H1 (cell line): Measurements from ENCODE around the gene FAM228B. TPM values are rescaled to one million over a fixed set of nuclear protein-coding genes. Genes with fewer than 3 reads are reported as not detected.
A peak's percentile ranks its signal among the peaks of the same experiment; 100 is the strongest.

ENCODE experiments used
- CTCF ChIA-PET: fragments of 300-600 bp; sonication (Branson Sonifier 250); formaldehyde crosslinking; loops from one replicate; lab custom pipeline; 2021; ENCODE audit not compliant: partially characterized antibody; lab: Charles Lee
- POLR2A ChIA-PET: fragments of 300-600 bp; sonication (Branson Sonifier 250); formaldehyde crosslinking; loops from one replicate; lab custom pipeline; 2021; ENCODE audit warnings: inconsistent platforms; ENCODE audit not compliant: partially characterized antibody; lab: Charles Lee
- DNase-seq, 2 experiments: peaks; one replicate each; pipeline versions ENCODE4 v3.0.0 to v3.0.0-alpha.2; 2010 to 2022; ENCODE audit warnings: low spot score in 2 of 2, low read depth in 1 of 2, mixed read lengths in 1 of 2
- FAIRE-seq: peaks from 2 replicates; lab custom pipeline; 2011; peaks lifted over from hg19 to GRCh38; lab: Jason Lieb, UNC
- H2AFZ ChIP-seq: 2 replicates; pipeline ENCODE4 v1.8.1; 2012; ENCODE audit warnings: low read length, inconsistent platforms
- H2AK5ac ChIP-seq: 2 replicates; pipeline ENCODE4 v1.6.1; 2013; ENCODE audit warnings: low read depth, low read length
- H2BK120ac ChIP-seq: replicated peaks from 2 replicates; pipeline ENCODE3; 2013; ENCODE audit warnings: low read depth, low read length, inconsistent platforms
- H2BK12ac ChIP-seq: 2 replicates; pipeline ENCODE4 v1.6.1; 2013; ENCODE audit warnings: low read depth, low read length
- H2BK15ac ChIP-seq: 2 replicates; pipeline ENCODE4 v1.6.1; 2013; ENCODE audit warnings: low read length
- H2BK20ac ChIP-seq: 2 replicates; pipeline ENCODE4 v1.6.1; 2013; ENCODE audit warnings: low read length
- H2BK5ac ChIP-seq: 2 replicates; pipeline ENCODE4 v1.6.1; 2013; ENCODE audit warnings: low read depth, low read length
- H3K14ac ChIP-seq: 2 replicates; pipeline ENCODE4 v1.6.1; 2013; ENCODE audit warnings: inconsistent platforms; ENCODE audit not compliant: insufficient read length
- H3K18ac ChIP-seq: 2 replicates; pipeline ENCODE4 v1.6.1; 2013; ENCODE audit warnings: low read length; ENCODE audit errors: extremely low read depth
- H3K23ac ChIP-seq: 2 replicates; pipeline ENCODE4 v1.6.1; 2013; ENCODE audit warnings: inconsistent platforms; ENCODE audit not compliant: insufficient read length
- H3K23me2 ChIP-seq: 2 replicates; pipeline ENCODE4 v1.6.1; 2013; ENCODE audit warnings: low read depth, low read length
- H3K27ac ChIP-seq: 2 replicates; pipeline ENCODE4 v1.6.1; 2011; ENCODE audit warnings: low read depth, low read length, inconsistent platforms
- H3K27me3 ChIP-seq, 4 experiments: replicated peaks in 1 of 4; 1 replicate in 1 of 4; 2 replicates in 3 of 4; pipeline versions ENCODE4 v1.6.1 to v1.8.1; 2011 to 2013; ENCODE audit warnings: low read length in 3 of 4, mild to moderate bottlenecking in 3 of 4, inconsistent platforms in 2 of 4, mixed read lengths in 2 of 4, moderate library complexity in 1 of 4; ENCODE audit not compliant: control insufficient read depth in 3 of 4, insufficient read depth in 3 of 4; ENCODE audit errors: extremely low read depth in 1 of 4
- H3K36me3 ChIP-seq, 4 experiments: 2 replicates each; pipeline versions ENCODE4 v1.6.1 to v1.8.1; 2011 to 2013; ENCODE audit warnings: mild to moderate bottlenecking in 4 of 4, low read length in 3 of 4, moderate library complexity in 2 of 4, control low read depth in 1 of 4, inconsistent platforms in 1 of 4; ENCODE audit not compliant: insufficient read depth in 4 of 4, control insufficient read depth in 2 of 4
- H3K4ac ChIP-seq: replicated peaks from 2 replicates; pipeline ENCODE3; 2013; ENCODE audit warnings: low read length, low read depth, mixed read lengths, inconsistent platforms; ENCODE audit not compliant: insufficient read length
- H3K4me1 ChIP-seq, 4 experiments: replicated peaks in 1 of 4; 1 replicate in 1 of 4; 2 replicates in 3 of 4; pipeline versions ENCODE4 v1.6.1 to v1.8.1; 2011 to 2013; ENCODE audit warnings: low read length in 3 of 4, inconsistent platforms in 2 of 4, mixed read lengths in 1 of 4; ENCODE audit not compliant: insufficient read depth in 4 of 4, control insufficient read depth in 3 of 4
- H3K4me2 ChIP-seq, 2 experiments: 2 replicates each; pipeline versions ENCODE4 v1.6.1 to v1.8.1; 2011 to 2013; ENCODE audit warnings: low read depth in 2 of 2, low read length in 2 of 2, control low read depth in 1 of 2, inconsistent platforms in 1 of 2, mild to moderate bottlenecking in 1 of 2; ENCODE audit not compliant: insufficient read depth in 1 of 2
- H3K4me3 ChIP-seq, 4 experiments: fragments of 200-600, 300-600 bp in 1 of 4; sonication (generic), shearing (Covaris generic), sonication (Bioruptor Twin) in 1 of 4; 2 replicates each; pipeline versions ENCODE4 v1.5.1 to v1.8.1; 2011 to 2016; ENCODE audit warnings: low read length in 4 of 4, low read depth in 3 of 4, control low read depth in 2 of 4, inconsistent platforms in 2 of 4, mild to moderate bottlenecking in 2 of 4, mixed read lengths in 1 of 4, moderate library complexity in 1 of 4; ENCODE audit not compliant: insufficient read depth in 2 of 4; ENCODE audit errors: extremely low read depth in 1 of 4
- H3K56ac ChIP-seq: replicated peaks from 2 replicates; pipeline ENCODE3; 2013; ENCODE audit warnings: low read depth, mild to moderate bottlenecking, mixed read lengths, low read length, inconsistent platforms; ENCODE audit not compliant: insufficient read length
- H3K79me1 ChIP-seq: 2 replicates; pipeline ENCODE4 v1.6.1; 2013; ENCODE audit warnings: low read depth, low read length, control low read depth
- H3K79me2 ChIP-seq, 2 experiments: 2 replicates each; pipeline versions ENCODE4 v1.6.1 to v1.8.1; 2012 to 2013; ENCODE audit warnings: low read length in 2 of 2, mild to moderate bottlenecking in 2 of 2, inconsistent platforms in 1 of 2; ENCODE audit not compliant: insufficient read depth in 2 of 2, control insufficient read depth in 1 of 2
- H3K9ac ChIP-seq, 4 experiments: replicated peaks in 1 of 4; 1 replicate in 1 of 4; 2 replicates in 3 of 4; pipeline versions ENCODE4 v1.6.1 to v1.8.1; 2011 to 2013; ENCODE audit warnings: low read depth in 3 of 4, low read length in 3 of 4, control low read depth in 2 of 4, mild to moderate bottlenecking in 2 of 4, moderate library complexity in 2 of 4, inconsistent platforms in 1 of 4; ENCODE audit errors: extremely low read depth in 1 of 4
- H3K9me3 ChIP-seq, 2 experiments: 2 replicates each; pipeline versions ENCODE4 v1.6.1 to v1.8.1; 2012 to 2013; ENCODE audit warnings: mild to moderate bottlenecking in 2 of 2, moderate library complexity in 2 of 2, control low read depth in 1 of 2, inconsistent platforms in 1 of 2, low read depth in 1 of 2, low read length in 1 of 2, mixed read lengths in 1 of 2; ENCODE audit not compliant: insufficient read depth in 2 of 2
- H4K20me1 ChIP-seq, 2 experiments: replicated peaks in 1 of 2; 2 replicates each; pipeline versions ENCODE3 to v1.8.1; 2011 to 2013; ENCODE audit warnings: inconsistent platforms in 2 of 2, low read length in 2 of 2, mild to moderate bottlenecking in 1 of 2; ENCODE audit not compliant: insufficient read depth in 2 of 2, control insufficient read depth in 1 of 2
- H4K5ac ChIP-seq: 2 replicates; pipeline ENCODE4 v1.6.1; 2013; ENCODE audit warnings: low read length, low read depth, mixed read lengths, inconsistent platforms; ENCODE audit not compliant: insufficient read length
- H4K8ac ChIP-seq: 2 replicates; pipeline ENCODE4 v1.8.0; 2013; ENCODE audit warnings: mild to moderate bottlenecking, moderate library complexity, low read length, inconsistent platforms; ENCODE audit not compliant: insufficient read depth; ENCODE audit errors: extremely low read depth
- H4K91ac ChIP-seq: replicated peaks from 2 replicates; pipeline ENCODE3; 2013; ENCODE audit warnings: low read length, mixed read lengths, inconsistent platforms; ENCODE audit not compliant: insufficient read length
- ASH2L ChIP-seq: fragments of 200-600, 300-600 bp; sonication (generic); IDR thresholded peaks from one replicate; pipeline ENCODE4 v1.7.1; 2017; ENCODE audit warnings: low read length
- BACH1 ChIP-seq: IDR thresholded peaks from 2 replicates; pipeline ENCODE4 v1.6.1; 2012; ENCODE audit warnings: low read length, improper control_type of control experiment
- KDM5A ChIP-seq: fragments of 200-600 bp; IDR thresholded peaks from 2 replicates; pipeline ENCODE4 v1.7.1; 2012; ENCODE audit warnings: mild to moderate bottlenecking, low read length, inconsistent platforms, mixed read lengths
- NRF1 ChIP-seq: IDR thresholded peaks from 2 replicates; pipeline ENCODE4 v1.6.1; 2011; ENCODE audit warnings: mild to moderate bottlenecking, low read depth, low read length, improper control_type of control experiment
- RFX5 ChIP-seq: IDR thresholded peaks from 2 replicates; pipeline ENCODE4 v1.6.1; 2011; ENCODE audit warnings: low read depth, low read length, improper control_type of control experiment, borderline replicate concordance
- SIRT6 ChIP-seq: IDR thresholded peaks from one replicate; pipeline ENCODE4 v1.7.1; 2012; ENCODE audit warnings: low read length, inconsistent platforms
- TAF7 ChIP-seq: optimal IDR thresholded peaks from 2 replicates; pipeline ENCODE3; 2011; ENCODE audit warnings: low read depth, mild to moderate bottlenecking, inconsistent platforms, low read length, moderate library complexity, borderline replicate concordance
- TEAD4 ChIP-seq: IDR thresholded peaks from 2 replicates; pipeline ENCODE4 v1.6.1; 2012; ENCODE audit warnings: low read depth, low read length, inconsistent platforms, mixed read lengths
- YY1 ChIP-seq: IDR thresholded peaks from 2 replicates; pipeline ENCODE4 v1.6.1; 2011; ENCODE audit warnings: low read depth, mild to moderate bottlenecking, low read length
- WGBS, 2 experiments: shearing (Covaris generic) in 1 of 2; methylation state at CpG; one replicate each; pipeline versions ENCODE4 v1.1.6 to v1.1.7; 2013 to 2015; ENCODE audit warnings: low lambda C conversion rate in 2 of 2, mixed read lengths in 2 of 2, inconsistent platforms in 1 of 2, low coverage in 1 of 2, missing lambda C conversion rate in 1 of 2; ENCODE audit not compliant: insufficient replicate concordance in 2 of 2, insufficient coverage in 1 of 2, insufficient read length in 1 of 2; ENCODE audit errors: extremely low coverage in 1 of 2, missing lambda C conversion rate in 1 of 2; 5-methylcytosine and 5-hydroxymethylcytosine counted together
- polyA plus RNA-seq, 7 experiments: library from polyadenylated mRNA; depleted of rRNA in 3 of 7; stranded (reverse) in 5 of 7; unstranded in 2 of 7; fragments of >200 nt in 5 of 7; fragments of 200-250 nt in 2 of 7; gene quantifications; 1 replicate in 5 of 7; 2 replicates in 1 of 7; 4 replicates in 1 of 7; pipeline versions ENCODE4 v1.2.1 to v1.2.3, GENCODE V29; 2011 to 2013; ENCODE audit warnings: missing spikeins in 2 of 7, mixed read lengths in 2 of 7
- total RNA-seq: library from RNA; stranded (reverse); fragmentation: NEBNext Ultra II Directional; extraction: Animal tissue kit (Norgen Biotek cat#: 25700); gene quantifications from 2 replicates; pipeline ENCODE4 v1.2.1, GENCODE V29; 2021
- TF ChIP-seq, protein P1 (sequence below), 3 experiments: IDR thresholded peaks; 1 replicate in 2 of 3; 2 replicates in 1 of 3; pipeline versions ENCODE4 v1.5.1 to v1.6.1; 2011; ENCODE audit warnings: low read length in 3 of 3, mild to moderate bottlenecking in 3 of 3, inconsistent platforms in 2 of 3, low read depth in 1 of 3, moderate library complexity in 1 of 3; ENCODE audit not compliant: insufficient read depth in 1 of 3; ENCODE audit errors: control extremely low read depth in 1 of 3

FAM228B gene
- total and polyA plus RNA-seq, 2 of the 8 experiments (the other 6 are each of a cell fraction or from before 2014, with no cell fraction given): 1.4 to 3.2 TPM

DNA sequence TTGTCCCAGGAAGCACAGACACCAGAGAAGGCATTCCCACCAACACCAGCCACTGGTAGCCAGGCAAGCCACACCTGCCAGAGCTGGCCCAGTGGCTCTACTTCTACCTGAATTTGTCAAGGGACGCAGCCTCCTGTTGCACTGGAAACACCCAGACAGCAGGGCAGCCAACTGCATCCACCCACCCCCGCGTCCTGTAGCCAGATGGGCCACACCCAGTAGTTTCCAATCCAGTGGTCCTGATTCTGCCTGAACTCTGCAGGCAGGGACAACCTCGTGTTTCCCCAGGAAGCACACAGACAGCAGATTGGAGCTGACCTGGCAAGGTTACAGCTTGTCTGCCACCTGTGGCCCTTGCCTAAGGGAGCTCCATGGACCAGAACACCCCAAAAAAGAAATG lies 18.4 kb upstream of the FAM228B start:
- ChIA-PET CTCF (no interaction called here), POLR2A (interaction anchor here (1.4 to 1.7 kb wide), 2 partner anchors 18 to 21 kb away, joined by 3 to 8 read pairs; partner anchors contain the start of gene TP53I3)
- Histone ChIP-seq H3K4ac (no peak overlapping the region), H4K91ac (no peak overlapping the region), H3K79me1 (no peaks in the 10 kb centered on the region), H4K8ac (no peak overlapping the region), H3K23ac (no peak overlapping the region), H4K5ac (no peak overlapping the region), H4K20me1 (no peaks in the 10 kb centered on the region), H2AK5ac (no peak overlapping the region), H2AFZ (no peak overlapping the region), H3K27ac (no peak overlapping the region), H3K4me1 (no peaks in the 10 kb centered on the region), H3K4me2 (no peak overlapping the region), H3K9me3 (no peaks in the 10 kb centered on the region; a peak in 1 of 4 replicates), H2BK120ac (no peak overlapping the region), H3K36me3 (no peaks in the 10 kb centered on the region), H3K79me2 (no peaks in the 10 kb centered on the region), H3K4me3 (no peak overlapping the region), H3K18ac (no peak overlapping the region), H2BK20ac (no peak overlapping the region), H3K14ac (no peak overlapping the region), H3K56ac (no peak overlapping the region), H2BK5ac (no peak overlapping the region), H2BK12ac (no peak overlapping the region), H3K23me2 (no peaks in the 10 kb centered on the region), H2BK15ac (0 out of 2 replicates have a peak overlapping the region, but pooled peaks have one; percentile 61), H3K27me3 (no peaks in the 10 kb centered on the region), H3K9ac (no peak overlapping the region)
- DNase-seq (no peak), FAIRE-seq (no peak)
- no peak for TF ChIP-seq YY1
- TF ChIP-seq TEAD4: no peak
- TF ChIP-seq SIRT6: no peak
- TF ChIP-seq BACH1: no peak
- TF ChIP-seq TAF7: no peak
- no peak for TF ChIP-seq NRF1
- TF ChIP-seq, protein P1, sequence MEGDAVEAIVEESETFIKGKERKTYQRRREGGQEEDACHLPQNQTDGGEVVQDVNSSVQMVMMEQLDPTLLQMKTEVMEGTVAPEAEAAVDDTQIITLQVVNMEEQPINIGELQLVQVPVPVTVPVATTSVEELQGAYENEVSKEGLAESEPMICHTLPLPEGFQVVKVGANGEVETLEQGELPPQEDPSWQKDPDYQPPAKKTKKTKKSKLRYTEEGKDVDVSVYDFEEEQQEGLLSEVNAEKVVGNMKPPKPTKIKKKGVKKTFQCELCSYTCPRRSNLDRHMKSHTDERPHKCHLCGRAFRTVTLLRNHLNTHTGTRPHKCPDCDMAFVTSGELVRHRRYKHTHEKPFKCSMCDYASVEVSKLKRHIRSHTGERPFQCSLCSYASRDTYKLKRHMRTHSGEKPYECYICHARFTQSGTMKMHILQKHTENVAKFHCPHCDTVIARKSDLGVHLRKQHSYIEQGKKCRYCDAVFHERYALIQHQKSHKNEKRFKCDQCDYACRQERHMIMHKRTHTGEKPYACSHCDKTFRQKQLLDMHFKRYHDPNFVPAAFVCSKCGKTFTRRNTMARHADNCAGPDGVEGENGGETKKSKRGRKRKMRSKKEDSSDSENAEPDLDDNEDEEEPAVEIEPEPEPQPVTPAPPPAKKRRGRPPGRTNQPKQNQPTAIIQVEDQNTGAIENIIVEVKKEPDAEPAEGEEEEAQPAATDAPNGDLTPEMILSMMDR (IDR thresholded peaks at IDR 0.05; ENCODE audit: control extremely low read depth in 1 of 3, insufficient read depth in 1 of 3, low read depth in 1 of 3, low read length in 3 of 3): no peak
- no peak for TF ChIP-seq KDM5A
- TF ChIP-seq ASH2L: no peak
- no peak for TF ChIP-seq RFX5
- WGBS, 2 experiments: 73% methylated on average over 4 of the region's 4 CpGs; no CpG with 5 or more reads in 1 of the 2 experiments
